GM23338 (cell line): Measurements from ENCODE around the gene HSPA12B. TPM values are rescaled to one million over a fixed set of nuclear protein-coding genes. Genes with fewer than 3 reads are reported as not detected.

ENCODE experiments used
- ATAC-seq: fragments of 200-7000 bp; cut with Tn5 transposase; 3 replicates; pipeline ENCODE4 v1.9.1; 2020
- DNase-seq: peaks from one replicate; pipeline ENCODE4 v3.0.0-alpha.2; 2015; ENCODE audit warnings: low spot score
- H2AFZ ChIP-seq: fragments of 200-600 bp; sonication (generic); 2 replicates; pipeline ENCODE4 v1.8.0; 2016; ENCODE audit warnings: antibody characterized with exemption, mild to moderate bottlenecking, moderate library complexity
- H3F3A ChIP-seq: fragments of 200-600 bp; sonication (generic); replicated peaks from 2 replicates; pipeline ENCODE4 v1.8.0; 2017; ENCODE audit warnings: antibody characterized with exemption, mixed run types, low read depth
- H3K27ac ChIP-seq: fragments of 200-600 bp; sonication (generic); 2 replicates; pipeline ENCODE4 v1.6.1; 2016; ENCODE audit warnings: low read depth
- H3K27me3 ChIP-seq: fragments of 200-600 bp; sonication (generic); 2 replicates; pipeline ENCODE4 v1.8.0; 2016; ENCODE audit warnings: mild to moderate bottlenecking, mixed run types, moderate library complexity; ENCODE audit not compliant: insufficient read depth
- H3K36me3 ChIP-seq: fragments of 200-600 bp; sonication (generic); 2 replicates; pipeline ENCODE4 v1.8.0; 2016; ENCODE audit warnings: mild to moderate bottlenecking; ENCODE audit not compliant: insufficient read depth
- H3K4me1 ChIP-seq: fragments of 200-600 bp; sonication (generic); 2 replicates; pipeline ENCODE4 v1.8.0; 2016; ENCODE audit warnings: mild to moderate bottlenecking, moderate library complexity; ENCODE audit not compliant: insufficient read depth
- H3K4me2 ChIP-seq: fragments of 200-600 bp; sonication (generic); 2 replicates; pipeline ENCODE4 v1.7.1; 2017; ENCODE audit warnings: mixed run types
- H3K4me3 ChIP-seq: fragments of 200-600 bp; sonication (generic); 2 replicates; pipeline ENCODE4 v1.6.1; 2016; ENCODE audit warnings: mixed run types
- H3K79me2 ChIP-seq: fragments of 200-600 bp; sonication (generic); replicated peaks from 2 replicates; pipeline ENCODE4 v1.8.0; 2017; ENCODE audit warnings: mild to moderate bottlenecking; ENCODE audit not compliant: insufficient read depth
- H3K9me2 ChIP-seq: fragments of 200-600 bp; sonication (generic); 2 replicates; pipeline ENCODE4 v1.8.0; 2017; ENCODE audit not compliant: insufficient read depth
- H4K20me1 ChIP-seq: fragments of 200-600 bp; sonication (generic); replicated peaks from 2 replicates; pipeline ENCODE4 v1.8.0; 2017; ENCODE audit warnings: mild to moderate bottlenecking; ENCODE audit not compliant: insufficient read depth
- H3K27ac Mint-ChIP-seq: 2 replicates; pipeline ENCODE4 v1.8.0; 2020; ENCODE audit warnings: inconsistent platforms, mild to moderate bottlenecking, moderate library complexity, mixed read lengths
- H3K27me3 Mint-ChIP-seq: 3 replicates; pipeline ENCODE4 v1.8.0; 2022; ENCODE audit warnings: low read depth, mild to moderate bottlenecking, moderate library complexity, mixed read lengths, inconsistent platforms; ENCODE audit not compliant: insufficient read depth, poor library complexity
- H3K36me3 Mint-ChIP-seq: 3 replicates; pipeline ENCODE4 v1.8.0; 2021; ENCODE audit warnings: low read depth, mild to moderate bottlenecking, inconsistent platforms, moderate library complexity, mixed read lengths
- H3K4me1 Mint-ChIP-seq: 3 replicates; pipeline ENCODE4 v1.8.0; 2020; ENCODE audit warnings: mild to moderate bottlenecking, inconsistent platforms, mixed read lengths
- H3K4me3 Mint-ChIP-seq: 3 replicates; pipeline ENCODE4 v1.8.0; 2021; ENCODE audit warnings: moderate library complexity, mild to moderate bottlenecking, inconsistent platforms, mixed read lengths
- H3K9me3 Mint-ChIP-seq: 3 replicates; pipeline ENCODE4 v1.8.0; 2020; ENCODE audit warnings: moderate library complexity, mild to moderate bottlenecking, inconsistent platforms, mixed read lengths
- NANOG ChIP-seq: IDR thresholded peaks from 2 replicates; pipeline ENCODE4 v1.6.1; 2016; ENCODE audit warnings: antibody characterized with exemption, borderline replicate concordance
- STAT1 ChIP-seq: IDR thresholded peaks from one replicate; pipeline ENCODE4 v1.6.1; 2016; ENCODE audit warnings: antibody characterized with exemption; ENCODE audit not compliant: unreplicated experiment
- polyA plus RNA-seq: library from polyadenylated mRNA; unstranded; fragments of >200 nt; fragmentation: Nextera tagmentation; extraction: Ambion mirVana; gene quantifications from 2 replicates; pipeline ENCODE4 v1.2.1, GENCODE V29; 2016
- total RNA-seq: library from RNA; depleted of rRNA; stranded (reverse); fragments of >200 nt; shearing (Covaris generic); gene quantifications from 2 replicates; pipeline ENCODE4 v1.2.3, GENCODE V29; 2014
- TF ChIP-seq, protein P1 (sequence below): fragments of 250-450 bp; sonication (Bioruptor Pico); IDR thresholded peaks from 2 replicates; pipeline ENCODE4 v1.5.0; 2020; ENCODE audit warnings: mild to moderate bottlenecking, moderate library complexity

HSPA12B gene
- total and polyA plus RNA-seq, 2 experiments from 2014 or later: 2.8 to 6.5 TPM

DNA sequence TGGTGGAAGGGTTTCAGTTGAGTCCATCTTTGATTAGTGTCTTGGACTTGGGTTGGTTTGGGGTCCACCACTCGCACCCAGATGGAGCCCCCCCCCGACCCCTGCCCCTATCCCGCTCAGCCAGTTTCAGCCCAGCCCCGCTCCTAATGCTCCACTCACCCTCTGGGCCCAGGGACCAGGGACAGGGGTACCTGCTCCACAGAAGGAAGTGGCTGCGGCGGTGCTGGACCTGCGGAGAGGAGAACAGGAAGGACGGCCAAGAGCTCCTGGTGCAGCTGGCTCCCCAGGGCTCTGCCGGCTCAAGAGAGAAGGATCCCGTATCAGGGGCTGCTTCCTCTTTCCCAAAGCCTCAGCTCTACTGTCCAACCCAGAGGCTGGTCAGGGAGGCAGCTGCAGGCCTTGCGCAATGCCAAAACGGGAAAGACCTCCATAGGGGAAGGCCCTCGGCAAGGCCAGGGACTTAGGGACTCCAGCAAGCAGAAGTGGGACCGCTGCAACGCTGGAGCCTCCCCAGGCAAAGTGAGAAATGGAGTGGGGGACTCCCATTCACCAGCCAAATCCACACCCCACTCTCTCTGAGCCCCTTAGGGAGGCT, 20.1 kb upstream of the HSPA12B start, which contains the start of gene SIGLEC1:
TSS of gene SIGLEC1 (minus strand) at position 322 of the 595 bp plus-strand sequence. CDS start 5,472 bp downstream, outside the sequence.
- H3K9me3 Mint-ChIP-seq: no peaks in the 10 kb centered on the region
- H3K4me3 ChIP-seq: no peak within 1 kb of the TSS
- TF ChIP-seq, protein P1, sequence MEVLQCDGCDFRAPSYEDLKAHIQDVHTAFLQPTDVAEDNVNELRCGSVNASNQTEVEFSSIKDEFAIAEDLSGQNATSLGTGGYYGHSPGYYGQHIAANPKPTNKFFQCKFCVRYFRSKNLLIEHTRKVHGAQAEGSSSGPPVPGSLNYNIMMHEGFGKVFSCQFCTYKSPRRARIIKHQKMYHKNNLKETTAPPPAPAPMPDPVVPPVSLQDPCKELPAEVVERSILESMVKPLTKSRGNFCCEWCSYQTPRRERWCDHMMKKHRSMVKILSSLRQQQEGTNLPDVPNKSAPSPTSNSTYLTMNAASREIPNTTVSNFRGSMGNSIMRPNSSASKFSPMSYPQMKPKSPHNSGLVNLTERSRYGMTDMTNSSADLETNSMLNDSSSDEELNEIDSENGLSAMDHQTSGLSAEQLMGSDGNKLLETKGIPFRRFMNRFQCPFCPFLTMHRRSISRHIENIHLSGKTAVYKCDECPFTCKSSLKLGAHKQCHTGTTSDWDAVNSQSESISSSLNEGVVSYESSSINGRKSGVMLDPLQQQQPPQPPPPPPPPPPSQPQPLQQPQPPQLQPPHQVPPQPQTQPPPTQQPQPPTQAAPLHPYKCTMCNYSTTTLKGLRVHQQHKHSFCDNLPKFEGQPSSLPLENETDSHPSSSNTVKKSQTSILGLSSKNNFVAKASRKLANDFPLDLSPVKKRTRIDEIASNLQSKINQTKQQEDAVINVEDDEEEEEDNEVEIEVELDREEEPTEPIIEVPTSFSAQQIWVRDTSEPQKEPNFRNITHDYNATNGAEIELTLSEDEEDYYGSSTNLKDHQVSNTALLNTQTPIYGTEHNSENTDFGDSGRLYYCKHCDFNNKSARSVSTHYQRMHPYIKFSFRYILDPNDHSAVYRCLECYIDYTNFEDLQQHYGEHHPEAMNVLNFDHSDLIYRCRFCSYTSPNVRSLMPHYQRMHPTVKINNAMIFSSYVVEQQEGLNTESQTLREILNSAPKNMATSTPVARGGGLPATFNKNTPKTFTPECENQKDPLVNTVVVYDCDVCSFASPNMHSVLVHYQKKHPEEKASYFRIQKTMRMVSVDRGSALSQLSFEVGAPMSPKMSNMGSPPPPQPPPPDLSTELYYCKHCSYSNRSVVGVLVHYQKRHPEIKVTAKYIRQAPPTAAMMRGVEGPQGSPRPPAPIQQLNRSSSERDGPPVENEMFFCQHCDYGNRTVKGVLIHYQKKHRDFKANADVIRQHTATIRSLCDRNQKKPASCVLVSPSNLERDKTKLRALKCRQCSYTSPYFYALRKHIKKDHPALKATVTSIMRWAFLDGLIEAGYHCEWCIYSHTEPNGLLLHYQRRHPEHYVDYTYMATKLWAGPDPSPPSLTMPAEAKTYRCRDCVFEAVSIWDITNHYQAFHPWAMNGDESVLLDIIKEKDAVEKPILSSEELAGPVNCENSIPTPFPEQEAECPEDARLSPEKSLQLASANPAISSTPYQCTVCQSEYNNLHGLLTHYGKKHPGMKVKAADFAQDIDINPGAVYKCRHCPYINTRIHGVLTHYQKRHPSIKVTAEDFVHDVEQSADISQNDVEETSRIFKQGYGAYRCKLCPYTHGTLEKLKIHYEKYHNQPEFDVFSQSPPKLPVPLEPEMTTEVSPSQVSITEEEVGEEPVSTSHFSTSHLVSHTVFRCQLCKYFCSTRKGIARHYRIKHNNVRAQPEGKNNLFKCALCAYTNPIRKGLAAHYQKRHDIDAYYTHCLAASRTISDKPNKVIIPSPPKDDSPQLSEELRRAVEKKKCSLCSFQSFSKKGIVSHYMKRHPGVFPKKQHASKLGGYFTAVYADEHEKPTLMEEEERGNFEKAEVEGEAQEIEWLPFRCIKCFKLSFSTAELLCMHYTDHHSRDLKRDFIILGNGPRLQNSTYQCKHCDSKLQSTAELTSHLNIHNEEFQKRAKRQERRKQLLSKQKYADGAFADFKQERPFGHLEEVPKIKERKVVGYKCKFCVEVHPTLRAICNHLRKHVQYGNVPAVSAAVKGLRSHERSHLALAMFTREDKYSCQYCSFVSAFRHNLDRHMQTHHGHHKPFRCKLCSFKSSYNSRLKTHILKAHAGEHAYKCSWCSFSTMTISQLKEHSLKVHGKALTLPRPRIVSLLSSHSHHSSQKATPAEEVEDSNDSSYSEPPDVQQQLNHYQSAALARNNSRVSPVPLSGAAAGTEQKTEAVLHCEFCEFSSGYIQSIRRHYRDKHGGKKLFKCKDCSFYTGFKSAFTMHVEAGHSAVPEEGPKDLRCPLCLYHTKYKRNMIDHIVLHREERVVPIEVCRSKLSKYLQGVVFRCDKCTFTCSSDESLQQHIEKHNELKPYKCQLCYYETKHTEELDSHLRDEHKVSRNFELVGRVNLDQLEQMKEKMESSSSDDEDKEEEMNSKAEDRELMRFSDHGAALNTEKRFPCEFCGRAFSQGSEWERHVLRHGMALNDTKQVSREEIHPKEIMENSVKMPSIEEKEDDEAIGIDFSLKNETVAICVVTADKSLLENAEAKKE (CRISPR knock-in tag): no peak
- no peak for TF ChIP-seq NANOG
- no peak for TF ChIP-seq STAT1
- H4K20me1 ChIP-seq: no peaks in the 10 kb centered on the region
- no peaks in the 10 kb centered on the region for H3F3A ChIP-seq
- no peak for DNase-seq
- no peak within 1 kb of the TSS for H3K4me3 Mint-ChIP-seq
- no peak within 1 kb of the TSS for H3K4me2 ChIP-seq
- H2AFZ ChIP-seq: no peak within 1 kb of the TSS
- H3K36me3 ChIP-seq: no peaks in the 10 kb centered on the region
- H3K9me2 ChIP-seq: no peaks in the 10 kb centered on the region
- no peaks in the 10 kb centered on the region for H3K4me1 Mint-ChIP-seq
- no peaks in the 10 kb centered on the region for H3K27me3 ChIP-seq
- peaks cover 3% of the 10 kb centered on the region for H3K27me3 Mint-ChIP-seq
- no peak for ATAC-seq
- H3K4me1 ChIP-seq: no peaks in the 10 kb centered on the region
- H3K79me2 ChIP-seq: no peaks in the 10 kb centered on the region
- no peak within 1 kb of the TSS for H3K27ac ChIP-seq
- H3K27ac Mint-ChIP-seq: no peak within 1 kb of the TSS
- H3K36me3 Mint-ChIP-seq: no peaks in the 10 kb centered on the region

DNA sequence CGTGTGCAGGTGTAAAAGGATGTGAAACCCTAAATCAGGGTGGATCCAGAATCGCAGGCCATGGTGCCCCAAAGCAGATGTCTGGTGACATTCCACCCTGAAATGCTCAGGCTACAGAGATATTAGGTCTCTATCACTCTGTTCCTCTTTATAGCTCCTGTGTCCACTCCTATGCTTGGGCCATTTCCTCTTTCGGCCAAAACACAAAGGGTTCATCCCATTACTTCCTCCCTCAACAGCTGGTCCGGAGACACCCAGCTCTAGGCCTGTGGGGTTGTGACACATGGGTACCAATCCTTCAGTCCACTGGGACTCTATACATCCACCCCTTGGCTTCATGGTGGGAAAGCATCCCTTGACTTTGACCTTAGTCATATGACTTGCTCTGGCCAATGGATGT, 18.4 kb upstream of the HSPA12B start:
- no peak overlapping the region for H3K27ac Mint-ChIP-seq
- no peaks in the 10 kb centered on the region for H3K36me3 ChIP-seq
- ATAC-seq: no peak
- H3K4me3 Mint-ChIP-seq: no peak overlapping the region
- no peaks in the 10 kb centered on the region for H3F3A ChIP-seq
- H3K27me3 ChIP-seq: no peaks in the 10 kb centered on the region
- no peaks in the 10 kb centered on the region for H3K4me1 ChIP-seq
- no peak overlapping the region for H3K4me2 ChIP-seq
- H3K36me3 Mint-ChIP-seq: no peaks in the 10 kb centered on the region
- no peaks in the 10 kb centered on the region for H4K20me1 ChIP-seq
- no peaks in the 10 kb centered on the region for H3K79me2 ChIP-seq
- no peak overlapping the region for H3K4me3 ChIP-seq
- H3K4me1 Mint-ChIP-seq: no peaks in the 10 kb centered on the region
- no peak for DNase-seq
- H2AFZ ChIP-seq: no peak overlapping the region
- no peaks in the 10 kb centered on the region for H3K9me2 ChIP-seq
- H3K27ac ChIP-seq: no peak overlapping the region
- no peaks in the 10 kb centered on the region for H3K9me3 Mint-ChIP-seq
- H3K27me3 Mint-ChIP-seq: peaks cover 7% of the 10 kb centered on the region
- TF ChIP-seq, protein P1 (CRISPR knock-in tag): no peak
